Nephron (organoid): ENCODE results near the gene FNTB.
A peak's percentile ranks its signal among the peaks of the same experiment; 100 is the strongest.

Experiments
- H3K27ac Mint-ChIP-seq, 3 experiments: 2 replicates each; pipeline ENCODE4 v1.8.0; 2020; ENCODE audit warnings: mixed read lengths in 3 of 3, mild to moderate bottlenecking in 2 of 3, moderate library complexity in 1 of 3
- H3K27me3 Mint-ChIP-seq: 2 replicates; pipeline ENCODE4 v1.8.0; 2021; ENCODE audit warnings: low read depth, mild to moderate bottlenecking, moderate library complexity, mixed read lengths
- H3K36me3 Mint-ChIP-seq: 2 replicates; pipeline ENCODE4 v1.8.0; 2020; ENCODE audit warnings: low read depth, mixed read lengths
- H3K4me1 Mint-ChIP-seq: 2 replicates; pipeline ENCODE4 v1.8.0; 2020; ENCODE audit warnings: mixed read lengths
- H3K4me3 Mint-ChIP-seq, 3 experiments: 2 replicates each; pipeline ENCODE4 v1.8.0; 2020; ENCODE audit warnings: mild to moderate bottlenecking in 3 of 3, mixed read lengths in 3 of 3, moderate library complexity in 2 of 3
- H3K9me3 Mint-ChIP-seq: 2 replicates; pipeline ENCODE4 v1.8.0; 2020; ENCODE audit warnings: mixed read lengths
- CTCF ChIP-seq, 3 experiments: fragments of 200-600 bp; sonication (generic); IDR thresholded peaks; one replicate each; pipeline ENCODE4 v1.5.0; 2021; ENCODE audit warnings: antibody characterized with exemption in 3 of 3; ENCODE audit not compliant: unreplicated experiment in 3 of 3

Gene FNTB

GRCh38 chr14:65101631-65102440, 115.1 kb downstream of the FNTB start:
- no peak for TF ChIP-seq CTCF (IDR thresholded peaks at IDR 0.05; ENCODE audit: unreplicated experiment in 3 of 3)
- peaks cover 17% of the 10 kb centered on the region for H3K4me1 Mint-ChIP-seq
- peak overlapping the region; percentile 65 to 92 (median 86) for H3K27ac Mint-ChIP-seq
- peaks cover 8% of the 10 kb centered on the region for H3K36me3 Mint-ChIP-seq
- no peaks in the 10 kb centered on the region for H3K9me3 Mint-ChIP-seq
- peaks cover 17% of the 10 kb centered on the region for H3K27me3 Mint-ChIP-seq
- H3K4me3 Mint-ChIP-seq: peak overlapping the region; percentile 85 to 94 (median 91)

GRCh38 chr14:65102441-65103149, 115.9 kb downstream of the FNTB start, which contains the start of gene MAX:
Gene MAX, minus strand, starts transcription at chr14:65102517. Its CDS starts 178 bp downstream, at chr14:65102339.
- Mint-ChIP-seq H3K27ac (peak within 1 kb of the TSS; percentile 65 to 92 (median 86)), H3K27me3 (peaks cover 17% of the 10 kb centered on the region), H3K4me1 (peaks cover 11% of the 10 kb centered on the region), H3K4me3 (peak within 1 kb of the TSS; percentile 85 to 94 (median 91)), H3K36me3 (peaks cover 4% of the 10 kb centered on the region), H3K9me3 (no peaks in the 10 kb centered on the region)
- no peak for TF ChIP-seq CTCF (IDR thresholded peaks at IDR 0.05; ENCODE audit: unreplicated experiment in 3 of 3)

- Mint-ChIP-seq H3K9me3 (no peaks in the 10 kb centered on the region), H3K27me3 (peaks cover 17% of the 10 kb centered on the region)
These were observed 116.6 kb downstream of the FNTB start for GRCh38 chr14:65103150-65103760.

GRCh38 chr14:65104791-65105190, 118.1 kb downstream of the FNTB start:
- Mint-ChIP-seq H3K27me3 (peaks cover 17% of the 10 kb centered on the region), H3K27ac (no peak overlapping the region), H3K4me1 (peaks cover 11% of the 10 kb centered on the region), H3K9me3 (no peaks in the 10 kb centered on the region), H3K36me3 (peaks cover 4% of the 10 kb centered on the region), H3K4me3 (no peak overlapping the region)
- no peak for TF ChIP-seq CTCF (IDR thresholded peaks at IDR 0.05; ENCODE audit: unreplicated experiment in 3 of 3)

More at GRCh38 chr14:65103150-65103760, 116.6 kb downstream of the FNTB start:
- Mint-ChIP-seq H3K4me3 (peak overlapping the region; percentile 85 to 91 (median 91)), H3K27ac (peak overlapping the region in 1 of 3 experiments; percentile 66), H3K4me1 (peaks cover 11% of the 10 kb centered on the region), H3K36me3 (peaks cover 4% of the 10 kb centered on the region)
- peak in 1 of 3 experiments; percentile 9 for TF ChIP-seq CTCF (IDR thresholded peaks at IDR 0.05; ENCODE audit: unreplicated experiment in 3 of 3)

GRCh38 chr14:65106316-65106715, 119.6 kb downstream of the FNTB start:
- Mint-ChIP-seq H3K4me3 (no peak overlapping the region), H3K27ac (no peak overlapping the region), H3K36me3 (no peaks in the 10 kb centered on the region), H3K4me1 (peaks cover 1% of the 10 kb centered on the region), H3K9me3 (no peaks in the 10 kb centered on the region), H3K27me3 (peaks cover 17% of the 10 kb centered on the region)
- TF ChIP-seq CTCF (IDR thresholded peaks at IDR 0.05; ENCODE audit: unreplicated experiment in 3 of 3): no peak
